Measurements from ENCODE around the gene MMP20. TPM values are rescaled to one million over a fixed set of nuclear protein-coding genes. Genes with fewer than 3 reads are reported as not detected.
"Not testable (repeated sequence)": the region's sequence is repeated elsewhere in the genome, so short reads cannot be mapped to it uniquely, and the experiment has no call there.

MMP20 gene
- total RNA-seq, 3 donors from 2014 or later: not detected

GRCh38 chr11:102630598-102631448, 5.7 kb upstream of the MMP20 start:
- peak; percentile 73 for ATAC-seq
- Histone ChIP-seq H3K4me1 (ENCODE audit: low read depth) (no peaks in the 10 kb centered on the region), H3K36me3 (ENCODE audit: low read depth) (no peaks in the 10 kb centered on the region), H3K4me3 (no peak overlapping the region), H3K9me3 (no peaks in the 10 kb centered on the region)
- DNase-seq: no peak
- no peak for TF ChIP-seq CTCF (IDR thresholded peaks at IDR 0.05)
- intact Hi-C loops (cut with DNase I, micrococcal nuclease): no loop called here

- H3K36me3 ChIP-seq (ENCODE audit: low read depth); H3K4me3 ChIP-seq; DNase-seq; intact Hi-C loops (cut with DNase I, micrococcal nuclease); H3K9me3 ChIP-seq; ATAC-seq; H3K4me1 ChIP-seq (ENCODE audit: low read depth): not testable (repeated sequence)
Measured at GRCh38 chr11:102629908-102630307, 4.8 kb upstream of the MMP20 start.

GRCh38 chr11:102626676-102627075, 1.5 kb upstream of the MMP20 start:
- Histone ChIP-seq H3K4me3 (no peak overlapping the region), H3K36me3 (ENCODE audit: low read depth) (no peaks in the 10 kb centered on the region), H3K4me1 (ENCODE audit: low read depth) (peaks cover 5% of the 10 kb centered on the region), H3K9me3 (no peaks in the 10 kb centered on the region)
- ATAC-seq (no peak), DNase-seq (no peak)
- intact Hi-C loops (cut with DNase I, micrococcal nuclease): no loop called here
- TF ChIP-seq CTCF (IDR thresholded peaks at IDR 0.05): no peak

GRCh38 chr11:102623998-102624397, 1.1 kb downstream of the MMP20 start:
- TF ChIP-seq CTCF (IDR thresholded peaks at IDR 0.05): no peak
- no peaks in the 10 kb centered on the region for H3K36me3 ChIP-seq (ENCODE audit: low read depth)
- DNase-seq (no peak), ATAC-seq (peak; percentile 56)
- peaks cover 5% of the 10 kb centered on the region for H3K4me1 ChIP-seq (ENCODE audit: low read depth)
- no peaks in the 10 kb centered on the region for H3K9me3 ChIP-seq
- intact Hi-C loops (cut with DNase I, micrococcal nuclease): no loop called here
- no peak overlapping the region for H3K4me3 ChIP-seq

GRCh38 chr11:102623128-102623527, 2.0 kb downstream of the MMP20 start:
- ATAC-seq (no peak), DNase-seq (no peak)
- TF ChIP-seq CTCF (IDR thresholded peaks at IDR 0.05): no peak
- Histone ChIP-seq H3K4me3 (no peak overlapping the region), H3K9me3 (no peaks in the 10 kb centered on the region), H3K36me3 (ENCODE audit: low read depth) (no peaks in the 10 kb centered on the region), H3K4me1 (ENCODE audit: low read depth) (peaks cover 5% of the 10 kb centered on the region)
- intact Hi-C loops (cut with DNase I, micrococcal nuclease): no loop called here

GRCh38 chr11:102622258-102622657, 2.9 kb downstream of the MMP20 start:
- no peaks in the 10 kb centered on the region for H3K36me3 ChIP-seq (ENCODE audit: low read depth)
- DNase-seq: no peak
- H3K4me3 ChIP-seq: no peak overlapping the region
- peaks cover 5% of the 10 kb centered on the region for H3K4me1 ChIP-seq (ENCODE audit: low read depth)
- TF ChIP-seq CTCF (IDR thresholded peaks at IDR 0.05): no peak
- ATAC-seq: peak; percentile 67
- intact Hi-C loops (cut with DNase I, micrococcal nuclease): no loop called here
- no peaks in the 10 kb centered on the region for H3K9me3 ChIP-seq

Data from mucosa of descending colon (tissue), 3 donors.